ENCODE data around the gene TSHZ2.
"Not testable (repeated sequence)": the region's sequence is repeated elsewhere in the genome, so short reads cannot be mapped to it uniquely, and the experiment has no call there.

The TSHZ2 gene

GRCh38 chr20:53492212-53492611, 520.1 kb downstream of the TSHZ2 start:
- no peak for DNase-seq

DNA sequence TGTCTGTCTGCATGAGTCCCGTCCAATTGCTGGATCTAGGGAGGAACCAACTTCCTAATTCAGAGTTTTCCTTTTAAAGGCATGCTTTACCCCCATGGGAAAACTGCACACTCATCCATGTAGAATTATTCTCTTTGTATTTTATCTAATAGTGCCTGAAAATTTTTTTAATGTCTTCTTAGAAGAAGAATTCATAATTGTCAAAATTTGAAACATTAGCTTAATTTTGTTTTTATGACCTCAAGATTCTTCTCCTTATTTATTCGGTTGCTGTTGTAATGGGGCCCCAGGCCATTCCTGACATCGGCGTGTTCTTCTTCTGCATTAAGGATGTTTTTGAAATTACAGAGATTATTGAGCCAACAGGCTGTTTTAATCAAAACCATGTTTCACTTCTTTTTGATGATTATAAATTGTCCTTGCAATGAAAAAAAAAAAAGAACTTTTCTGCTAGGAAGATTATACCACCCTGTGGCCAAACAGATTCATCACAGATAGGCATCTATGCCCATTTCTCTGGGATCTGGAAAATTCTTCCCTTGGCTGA, 521.2 kb downstream of the TSHZ2 start:
- DNase-seq: no peak

GRCh38 chr20:53494753-53495152, 522.6 kb downstream of the TSHZ2 start:
- DNase-seq: peak; percentile 65 to 85

DNA sequence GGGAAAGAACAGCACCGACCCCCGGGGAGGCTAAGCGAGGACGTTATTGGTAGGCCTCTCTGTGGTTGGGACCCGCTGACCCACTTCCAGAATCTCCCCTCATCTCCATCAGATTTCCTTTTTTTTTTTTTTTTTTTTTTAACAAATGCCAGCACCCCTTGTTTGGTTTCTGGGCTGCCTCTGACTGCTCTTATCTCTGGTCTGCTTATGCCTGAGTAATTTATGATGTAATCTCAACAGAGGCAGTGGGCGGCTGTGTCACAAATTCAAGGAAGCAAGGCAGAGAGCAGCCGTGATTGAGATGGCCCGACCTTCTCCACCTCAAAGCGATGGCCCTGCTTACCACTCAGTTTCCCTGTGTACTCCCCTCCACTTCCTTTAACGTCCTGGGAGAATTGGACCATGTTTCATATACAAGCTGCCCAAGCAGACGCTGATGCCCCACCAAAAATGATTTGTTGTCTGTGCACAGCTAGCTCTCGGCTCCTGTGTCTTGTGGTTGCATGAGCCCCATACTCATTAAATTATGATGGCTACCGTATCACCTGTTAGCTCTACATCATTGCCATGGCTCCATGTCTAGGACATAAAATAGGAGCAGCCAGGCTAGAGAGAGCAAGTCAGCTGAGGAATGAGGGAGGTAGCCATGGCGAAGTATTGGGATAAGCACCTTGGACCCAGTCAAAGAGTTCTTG, 523.4 kb downstream of the TSHZ2 start:
- peak in 1 of 2 experiments; percentile 21 for DNase-seq

DNA sequence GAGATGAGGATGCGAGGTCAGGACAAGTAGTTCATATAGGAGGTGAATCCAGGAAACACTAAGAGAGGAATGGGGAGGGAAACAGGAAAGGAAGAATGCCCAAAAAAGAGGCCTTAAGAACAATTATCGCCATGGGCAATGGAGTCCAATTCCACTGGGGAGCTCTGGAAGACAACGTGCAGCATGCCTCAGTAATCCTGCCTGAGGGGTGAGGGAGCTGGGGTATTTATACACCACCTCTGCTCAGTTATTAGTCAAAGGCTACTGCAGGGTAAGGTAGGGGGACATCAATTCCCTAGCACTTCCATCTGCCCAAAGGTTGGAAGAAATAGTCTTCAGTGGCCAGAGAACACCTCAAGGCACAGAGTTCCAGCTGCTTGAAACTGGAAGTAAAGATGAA, 525.1 kb downstream of the TSHZ2 start:
- no peak for DNase-seq

- DNase-seq: no peak
Observed at GRCh38 chr20:53498341-53498740, 526.2 kb downstream of the TSHZ2 start.

GRCh38 chr20:53500651-53501050, 528.5 kb downstream of the TSHZ2 start:
- DNase-seq: no peak

DNA sequence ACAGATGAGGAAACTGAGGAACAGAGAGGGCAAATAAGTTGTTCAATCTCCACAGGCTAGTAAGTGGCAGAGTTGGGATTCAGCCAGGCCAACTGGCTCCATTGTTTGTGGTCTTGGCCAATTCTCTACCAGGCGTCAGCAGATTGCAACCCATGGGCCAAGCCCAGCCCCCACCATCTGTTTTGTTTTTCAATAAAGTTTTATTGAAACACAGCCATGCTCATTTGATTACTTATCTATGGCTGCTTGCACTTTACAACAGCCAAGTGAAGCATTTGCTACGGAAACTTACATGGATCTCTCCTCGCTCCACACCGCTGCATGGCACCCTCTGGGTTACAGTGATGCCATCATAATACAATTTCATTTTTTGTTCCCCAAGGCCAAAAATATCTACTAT, 530.7 kb downstream of the TSHZ2 start:
- DNase-seq: peak in 1 of 2 experiments; percentile 29

DNA sequence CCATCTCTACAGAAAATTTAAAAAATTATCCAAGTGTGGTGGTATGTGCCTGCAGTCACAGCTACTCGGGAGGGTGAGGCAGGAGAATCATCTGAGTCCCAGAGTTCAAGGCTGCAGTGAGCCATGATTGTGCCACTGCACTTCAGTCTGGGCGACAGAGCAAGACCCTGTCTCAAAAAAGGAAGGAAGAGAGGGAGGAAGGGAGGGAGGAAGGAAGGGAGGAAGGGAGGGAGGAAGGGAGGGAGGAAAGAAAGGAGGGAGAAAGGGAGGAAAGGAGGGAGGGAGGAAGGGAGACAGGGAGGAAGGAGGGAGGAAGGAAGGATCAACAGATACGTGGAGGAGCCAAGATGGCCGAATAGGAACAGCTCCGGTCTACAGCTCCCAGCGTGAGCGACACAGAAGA, 531.4 kb downstream of the TSHZ2 start:
- DNase-seq: peak in 1 of 2 experiments; percentile 30

DNA sequence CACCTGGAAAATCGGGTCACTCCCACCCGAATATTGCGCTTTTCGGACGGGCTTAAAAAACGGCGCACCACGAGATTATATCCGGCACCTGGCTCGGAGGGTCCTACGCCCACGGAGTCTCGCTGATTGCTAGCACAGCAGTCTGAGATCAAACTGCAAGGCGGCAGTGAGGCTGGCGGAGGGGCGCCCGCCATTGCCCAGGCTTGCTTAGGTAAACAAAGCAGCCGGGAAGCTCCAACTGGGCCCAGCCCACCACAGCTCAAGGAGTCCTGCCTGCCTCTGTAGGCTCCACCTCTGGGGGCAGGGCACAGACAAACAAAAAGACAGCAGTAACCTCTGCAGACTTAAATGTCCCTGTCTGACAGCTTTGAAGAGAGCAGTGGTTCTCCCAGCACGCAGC, 531.9 kb downstream of the TSHZ2 start:
- not testable (repeated sequence) for DNase-seq

- DNase-seq: no peak
Observed at GRCh38 chr20:53510262-53510661, 538.1 kb downstream of the TSHZ2 start.

GRCh38 chr20:53510704-53511103, 538.5 kb downstream of the TSHZ2 start:
- DNase-seq: no peak

DNA sequence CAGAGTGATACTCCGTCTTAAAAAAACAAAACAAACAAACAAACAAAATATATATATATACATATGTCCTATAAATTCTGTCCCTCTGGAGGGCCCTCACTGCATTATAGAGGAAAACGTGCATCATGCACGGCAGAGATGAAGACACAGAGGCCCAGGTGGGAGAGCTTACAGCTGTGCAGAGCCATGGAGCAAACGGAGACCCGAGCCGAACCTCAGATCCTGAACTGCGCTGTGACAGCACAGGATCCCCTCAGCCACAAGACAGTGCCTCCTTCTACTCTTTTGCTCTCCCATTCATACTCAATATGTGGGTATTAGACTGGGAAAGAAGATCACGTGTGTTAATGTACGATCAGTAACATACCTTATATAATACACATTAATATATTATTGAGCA, 539.9 kb downstream of the TSHZ2 start:
- no peak for DNase-seq

DNA sequence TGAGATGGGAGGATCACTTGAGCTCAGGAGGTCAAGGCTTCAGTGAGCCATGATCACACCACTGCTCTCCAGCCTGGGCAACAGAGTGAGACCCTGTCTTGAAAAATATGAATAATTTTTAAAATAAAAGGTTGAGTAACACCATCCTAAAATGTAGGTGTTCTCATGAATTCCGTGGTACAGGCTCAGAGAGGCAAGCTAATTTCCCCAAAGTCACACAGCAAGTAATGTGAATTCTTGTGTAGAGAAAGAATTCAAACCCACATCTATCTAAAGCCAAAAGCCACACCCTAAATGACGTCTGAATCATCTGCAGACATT, 541.0 kb downstream of the TSHZ2 start:
- no peak for DNase-seq

GRCh38 chr20:53513489-53514298, 541.5 kb downstream of the TSHZ2 start:
- DNase-seq: no peak

- no peak for DNase-seq
Observed at GRCh38 chr20:53515749-53516148, 543.6 kb downstream of the TSHZ2 start.

- DNase-seq: peak in 1 of 2 experiments; percentile 13
Observed at GRCh38 chr20:53517146-53517545, 545.0 kb downstream of the TSHZ2 start.

GRCh38 chr20:53521421-53521820, 549.3 kb downstream of the TSHZ2 start:
- not testable (repeated sequence) for DNase-seq

- no peak for DNase-seq
Observed at GRCh38 chr20:53522026-53522425, 549.9 kb downstream of the TSHZ2 start.

DNA sequence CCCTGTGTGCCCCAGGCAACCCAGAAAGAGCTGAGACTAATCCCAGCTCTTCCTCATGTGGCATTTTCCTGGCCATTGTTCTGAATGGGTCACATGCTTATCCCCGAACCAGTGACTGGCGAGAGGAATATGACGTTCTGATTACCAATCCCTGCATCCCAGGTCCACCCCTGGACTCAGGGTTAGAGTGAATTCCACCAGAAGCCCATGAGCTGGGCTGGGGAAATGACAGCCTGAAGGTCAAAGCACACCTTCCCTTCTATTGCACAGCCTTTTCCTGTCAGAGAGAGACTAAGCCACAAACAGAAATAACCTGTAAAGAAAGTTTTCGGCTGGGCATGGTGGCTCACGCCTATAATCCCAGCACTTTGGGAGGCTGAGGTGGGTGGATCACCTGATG, 550.5 kb downstream of the TSHZ2 start:
- no peak for DNase-seq

DNA sequence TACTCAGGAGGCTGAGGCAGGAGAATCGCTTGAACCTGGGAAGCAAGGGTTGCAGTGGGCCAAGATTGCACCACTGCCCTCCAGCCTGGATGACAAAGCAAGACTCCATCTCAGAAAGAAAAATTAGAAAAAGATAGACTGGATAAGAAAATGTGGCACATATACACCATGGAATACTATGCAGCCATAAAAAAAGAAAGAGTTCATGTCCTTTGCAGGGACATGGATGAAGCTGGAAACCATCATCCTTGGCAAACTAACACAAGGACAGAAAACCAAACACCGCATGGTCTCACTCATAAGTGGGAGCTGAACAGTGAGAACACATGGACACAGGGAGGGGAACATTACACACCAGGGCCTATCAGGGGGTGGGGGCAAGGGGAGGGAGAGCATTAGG, 551.5 kb downstream of the TSHZ2 start:
- DNase-seq: not testable (repeated sequence)

GRCh38 chr20:53524589-53525312, 552.6 kb downstream of the TSHZ2 start:
- DNase-seq: no peak

DNA sequence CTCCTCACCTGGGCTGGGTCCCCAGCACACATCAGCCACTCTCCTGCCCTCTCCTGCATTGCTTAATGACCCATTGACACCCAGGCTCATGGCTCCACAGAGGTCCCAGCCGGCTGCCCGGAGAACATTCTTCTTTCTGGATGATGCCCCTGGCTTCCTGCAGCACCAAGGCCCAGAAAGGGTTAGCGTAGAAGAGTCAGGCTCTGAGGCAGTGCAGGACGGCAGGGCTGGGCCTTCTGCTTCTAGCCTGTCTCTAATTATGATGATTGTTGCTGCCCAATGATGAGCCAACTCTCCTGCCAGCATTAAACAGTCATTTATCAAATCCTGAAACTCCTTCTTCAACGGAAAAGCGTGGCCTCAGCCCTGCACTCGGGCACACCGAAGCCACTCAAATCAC, 555.0 kb downstream of the TSHZ2 start:
- no peak for DNase-seq

- no peak for DNase-seq
Observed at GRCh38 chr20:53529658-53530057, 557.5 kb downstream of the TSHZ2 start.
